Liver (tissue), 3 donors: ENCODE results near the gene NFIL3.

Experiments used
- ATF3 ChIP-seq: IDR thresholded peaks from 2 replicates; pipeline ENCODE4 v1.6.1; 2016; ENCODE audit warnings: antibody characterized with exemption
- CTCF ChIP-seq: fragments of 150-350 bp; IDR thresholded peaks from 2 replicates; pipeline ENCODE4 v1.5.1; 2017; ENCODE audit warnings: improper control_type of control experiment, low read depth, low read length; ENCODE audit not compliant: missing input control
- RAD21 ChIP-seq, 2 donors: IDR thresholded peaks; 2 replicates each; pipeline ENCODE4 v1.6.1; 2016; ENCODE audit warnings: antibody characterized with exemption in 2 of 2, mild to moderate bottlenecking in 2 of 2
- REST ChIP-seq: IDR thresholded peaks from 2 replicates; pipeline ENCODE4 v1.6.1; 2016; ENCODE audit warnings: antibody characterized with exemption, mild to moderate bottlenecking
- TAF1 ChIP-seq: conservative IDR thresholded peaks from 2 replicates; pipeline ENCODE4 v1.6.1; 2016; ENCODE audit warnings: antibody characterized with exemption, mild to moderate bottlenecking
- donor health status: healthy.
- donor health status: healthy.

- TF ChIP-seq CTCF (no peak), TAF1 (no peak), REST (no peak), ATF3 (no peak), RAD21 (IDR thresholded peaks at IDR 0.05) (no peak)
Observed at GRCh38 chr9:91465420-91465819, 41.8 kb upstream of the NFIL3 start.
